Hematopoietic multipotent progenitor cell treated with erythropoietin and hydrocortisone succinate and interleukin-3 and kit ligand, for 8 days (in vitro differentiated cells): ENCODE data around the gene RFTN1.

ENCODE experiments used
- DNase-seq: peaks from one replicate; pipeline ENCODE4 v3.0.0-alpha.2; 2015

Gene RFTN1

DNA sequence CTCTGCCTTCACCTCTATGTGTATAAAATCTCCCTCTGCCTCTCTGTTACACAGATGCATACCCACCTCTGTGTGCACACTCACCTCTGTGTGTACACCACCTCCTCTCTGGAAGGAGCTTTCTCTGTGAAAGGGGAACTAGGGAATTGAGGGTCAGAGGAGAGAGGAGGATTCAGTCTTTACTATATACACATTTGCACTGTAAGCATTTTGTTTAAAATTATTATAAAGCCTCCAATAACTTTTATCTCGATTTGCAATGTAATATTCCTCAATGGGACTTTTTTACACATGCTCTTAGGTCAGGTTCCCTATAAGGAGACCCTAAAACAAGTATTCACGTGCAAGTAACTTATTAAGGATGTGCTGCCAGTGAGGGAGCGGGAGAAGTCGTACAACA is 166.0 kb downstream of the RFTN1 start:
- DNase-seq, result no peak

DNA sequence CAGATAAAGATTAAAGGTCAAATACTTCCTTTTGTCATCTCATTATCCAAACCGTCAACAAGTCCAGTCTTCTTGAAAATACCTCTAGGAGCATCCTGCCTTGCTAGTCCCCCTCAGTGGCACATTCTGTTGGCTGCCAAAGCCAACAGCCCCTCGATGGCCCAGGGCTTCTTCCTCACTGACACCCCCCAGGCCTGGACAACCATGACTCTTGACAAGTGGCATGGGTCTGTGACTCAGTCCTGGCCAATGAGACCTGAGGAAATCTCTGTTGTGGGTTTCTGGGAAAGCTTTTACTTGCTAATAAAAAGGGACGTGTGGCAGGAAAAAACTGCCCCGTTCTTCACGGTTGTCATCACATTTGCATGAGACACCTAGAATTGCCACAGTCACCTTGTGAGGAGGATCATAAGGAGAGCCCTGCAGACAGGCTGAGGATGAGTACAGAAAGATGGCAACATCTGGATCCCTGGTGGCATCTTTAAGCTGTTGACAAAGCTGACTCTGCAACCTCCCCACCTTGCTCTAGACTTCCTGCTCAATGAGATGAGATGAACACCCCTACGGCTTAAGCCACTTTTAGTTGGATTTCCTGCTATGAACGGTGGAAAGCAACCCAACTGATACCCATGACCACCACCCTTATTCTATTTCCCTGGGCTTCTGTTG is 167.0 kb downstream of the RFTN1 start:
- no peak for DNase-seq

DNA sequence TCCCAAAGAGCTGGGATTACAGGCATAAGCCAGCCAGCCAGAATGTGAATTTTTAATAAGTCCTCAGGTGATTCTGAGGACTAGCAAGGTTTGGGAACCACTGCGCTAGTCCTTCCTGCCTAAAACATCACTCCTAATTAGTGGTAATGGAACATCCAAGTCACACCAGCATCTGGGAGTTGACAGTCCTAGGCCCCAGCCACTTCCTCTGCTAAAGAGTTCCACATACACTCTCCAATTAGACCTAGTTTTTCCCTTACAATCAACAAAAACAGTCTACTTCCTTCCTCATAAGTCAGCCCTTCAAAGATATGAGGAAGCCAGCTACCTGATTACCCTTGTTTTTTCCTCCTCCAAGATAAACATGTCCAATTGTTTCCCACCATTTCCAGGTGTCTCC is 170.4 kb downstream of the RFTN1 start:
- DNase-seq, result no peak

DNA sequence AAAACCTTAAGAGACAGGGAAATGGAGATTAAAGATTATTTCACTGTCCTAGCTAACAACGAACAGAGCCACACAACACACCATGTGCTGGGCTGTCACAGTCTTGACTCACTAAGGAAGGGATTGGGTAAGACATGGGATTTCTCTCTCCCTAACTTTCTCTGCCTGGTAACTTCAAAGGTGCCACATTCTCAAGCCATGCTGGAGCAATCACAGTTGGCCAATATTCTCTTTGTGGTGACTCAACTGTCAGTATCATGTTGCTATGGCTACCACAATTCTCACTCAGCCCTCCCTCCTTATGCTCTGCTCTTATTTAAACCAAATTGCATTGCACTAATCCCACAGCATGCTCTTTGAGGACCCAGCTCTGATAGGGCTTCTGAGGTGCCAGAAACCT is 174.5 kb downstream of the RFTN1 start:
- peak; percentile 65 for DNase-seq

DNA sequence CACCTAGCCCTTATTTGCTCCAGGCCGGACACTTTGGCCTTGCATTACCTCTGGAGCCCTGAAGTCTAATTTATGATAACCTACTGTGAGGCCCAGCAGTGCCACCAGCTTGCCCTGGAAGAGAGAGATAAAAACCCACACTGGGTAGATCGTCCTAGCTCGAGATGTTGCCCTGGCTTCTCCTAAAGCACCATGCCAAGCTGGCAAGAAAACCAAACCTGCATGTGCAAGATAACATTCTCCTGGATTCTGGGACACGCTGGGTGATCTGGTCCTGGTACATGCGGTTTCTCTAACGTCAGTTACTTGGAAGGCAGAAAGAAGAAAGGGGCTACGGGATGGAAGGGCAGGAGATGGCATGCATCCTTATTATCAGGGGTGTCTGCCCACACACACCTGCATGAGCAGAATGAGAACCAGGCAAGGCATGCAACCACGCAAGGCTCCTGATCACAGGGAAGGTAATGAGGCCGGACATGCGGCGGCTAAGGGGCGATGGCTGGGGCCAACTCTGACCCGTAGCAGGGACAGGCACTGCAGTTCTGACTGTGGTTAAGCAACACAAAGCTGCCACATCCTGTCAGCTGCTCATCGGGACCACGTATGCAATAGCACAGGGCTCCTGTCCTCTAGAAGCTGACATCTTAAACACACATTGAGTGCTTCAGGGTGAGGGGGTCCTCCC is 175.5 kb downstream of the RFTN1 start:
- DNase-seq, result peak; percentile 100

DNA sequence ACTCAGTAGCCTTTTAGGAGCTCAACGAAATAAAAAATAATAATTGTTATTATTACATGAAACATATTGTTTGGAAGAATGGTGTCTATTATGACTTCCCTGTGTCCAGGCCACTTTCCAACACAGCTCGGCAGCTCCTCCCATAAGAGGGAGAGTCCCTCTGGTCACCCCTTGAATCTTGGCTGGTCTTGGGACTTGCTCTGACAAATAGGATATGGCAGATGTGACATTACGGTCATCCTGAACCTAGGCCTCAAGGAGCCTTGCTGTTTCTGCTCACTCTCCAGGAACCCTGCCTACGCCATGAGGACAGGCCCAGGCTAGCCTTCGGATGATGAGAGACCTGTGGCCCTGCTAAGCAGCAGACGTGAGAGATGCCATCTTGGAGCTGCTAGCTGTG is 176.7 kb downstream of the RFTN1 start:
- DNase-seq, result no peak

DNA sequence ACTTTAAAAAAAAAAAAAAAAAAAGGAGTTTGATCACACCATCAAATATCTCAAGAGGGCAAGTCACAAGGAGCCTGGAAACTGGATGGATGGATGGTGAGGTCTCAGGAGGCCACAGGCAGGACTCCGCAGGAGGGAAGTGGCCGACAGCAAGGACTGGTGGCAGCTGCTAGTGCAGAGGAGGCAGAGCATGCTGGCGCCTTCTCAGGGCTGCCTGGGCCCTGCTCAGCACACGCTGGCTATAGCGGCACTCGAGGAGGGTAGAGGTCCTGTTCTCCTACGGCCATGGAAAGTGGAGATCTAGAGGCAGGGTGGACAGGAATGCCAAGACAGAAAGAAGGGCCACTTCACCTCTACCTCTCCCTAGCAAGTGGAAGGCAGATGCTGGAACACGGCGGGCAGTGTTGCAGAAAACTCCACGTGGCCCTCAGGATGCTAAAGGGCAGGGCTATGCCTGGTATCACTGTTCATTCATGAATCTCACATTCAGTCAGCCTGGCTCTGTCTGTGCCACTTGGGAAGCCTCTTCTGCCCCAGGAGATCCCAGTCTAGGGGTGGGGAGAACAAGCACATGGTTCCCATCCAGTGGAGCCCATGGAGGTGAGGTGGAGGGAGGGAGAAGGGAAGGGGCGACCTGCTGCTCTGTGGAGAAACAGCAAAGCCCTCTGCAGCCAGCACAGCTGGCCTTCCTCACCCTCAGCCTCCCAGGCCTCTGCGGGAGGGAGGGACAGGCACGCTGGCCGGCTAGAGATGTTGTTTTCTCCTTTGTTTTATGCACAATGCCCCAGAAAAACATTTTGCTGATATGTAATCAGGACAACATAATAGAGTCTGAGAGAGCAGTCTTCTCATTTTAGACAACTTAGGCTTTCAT is 177.5 kb downstream of the RFTN1 start:
- no peak for DNase-seq

DNA sequence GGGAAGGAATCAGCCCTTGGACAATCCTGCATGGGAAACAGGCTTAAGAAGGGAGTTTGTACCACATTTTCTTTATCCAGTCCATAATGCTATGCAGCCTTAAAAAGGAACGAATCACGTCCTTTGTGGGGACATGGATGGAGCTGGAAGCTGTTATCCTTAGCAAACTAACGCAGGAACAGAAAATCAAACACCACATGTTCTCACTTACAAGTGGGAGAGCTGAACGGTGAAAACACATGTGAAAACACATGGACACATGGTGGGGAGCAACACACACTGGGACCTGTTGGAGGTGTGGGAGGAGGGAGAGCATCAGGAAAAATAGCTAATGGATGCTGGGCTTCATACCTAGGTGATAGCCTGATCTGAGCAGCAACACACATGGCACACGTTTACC is 178.2 kb downstream of the RFTN1 start:
- DNase-seq, result no peak

DNA sequence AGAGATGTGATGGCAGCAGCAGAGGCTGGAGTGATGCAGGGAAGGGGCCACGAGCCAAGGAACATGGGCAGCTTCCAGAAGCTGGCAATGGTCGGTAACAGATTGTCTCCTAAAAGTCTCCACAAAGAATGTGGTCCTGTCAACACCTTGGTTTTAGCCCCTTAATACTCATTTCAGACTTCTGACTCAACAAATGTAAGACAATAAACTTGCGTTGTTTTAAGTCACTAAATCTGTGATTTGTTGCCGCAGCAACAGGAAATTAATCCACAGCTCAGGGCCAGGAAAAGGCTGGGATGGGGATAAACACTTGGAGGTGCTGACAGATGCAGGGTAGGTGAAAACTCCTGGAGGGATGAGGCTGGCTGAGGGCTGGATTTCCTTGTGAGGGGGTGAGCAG is 178.6 kb downstream of the RFTN1 start:
- DNase-seq, result no peak

DNA sequence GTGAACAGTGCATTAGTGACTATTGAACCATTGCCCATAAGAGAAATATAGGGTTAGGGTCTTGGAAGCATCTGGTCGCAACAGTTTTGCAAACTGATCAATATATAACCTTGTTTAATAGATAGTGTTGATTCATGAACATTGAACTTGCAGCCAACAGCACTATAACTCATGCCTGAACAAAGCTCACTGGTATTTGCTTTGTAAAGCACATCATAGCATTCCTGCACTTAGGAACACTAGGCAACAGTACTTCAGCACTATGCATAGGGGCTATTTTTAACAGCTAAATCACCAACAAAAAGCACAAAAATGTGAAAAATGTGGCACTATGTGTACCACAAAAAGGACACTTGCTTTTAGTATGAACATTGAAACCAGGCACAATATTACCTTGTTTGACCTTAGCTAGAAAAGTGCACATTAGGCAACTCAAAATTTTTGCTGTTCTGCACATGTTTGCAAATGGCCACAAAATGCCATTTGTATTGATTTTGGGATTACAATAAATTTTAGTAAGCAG is 180.5 kb downstream of the RFTN1 start:
- DNase-seq, result no peak

DNA sequence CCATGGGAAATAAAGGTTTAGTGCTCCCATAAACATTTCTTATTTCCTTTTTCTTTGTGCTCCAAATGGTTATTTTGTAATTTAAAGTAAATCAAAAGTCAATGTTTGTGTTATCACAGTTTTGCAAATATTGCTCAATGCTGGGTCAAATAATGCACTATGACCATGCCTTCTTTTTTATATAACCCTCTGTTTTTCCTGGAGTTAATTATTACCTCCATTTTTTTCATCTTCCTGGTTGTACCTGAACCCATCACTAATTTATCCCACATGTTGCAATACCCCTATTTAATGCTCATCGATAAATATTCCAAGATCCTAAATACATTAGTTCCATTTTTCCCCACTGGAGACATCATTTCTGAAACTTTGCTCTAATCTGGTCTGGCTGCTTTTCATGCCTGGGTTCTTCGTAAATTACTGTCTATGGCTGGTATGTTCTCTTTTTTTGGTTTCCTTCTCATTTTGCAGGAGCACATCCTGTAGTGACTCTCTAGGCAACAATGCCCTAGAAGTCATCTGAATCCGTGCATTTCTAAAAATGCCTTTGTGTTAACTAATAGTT is 182.1 kb downstream of the RFTN1 start:
- no peak for DNase-seq

DNA sequence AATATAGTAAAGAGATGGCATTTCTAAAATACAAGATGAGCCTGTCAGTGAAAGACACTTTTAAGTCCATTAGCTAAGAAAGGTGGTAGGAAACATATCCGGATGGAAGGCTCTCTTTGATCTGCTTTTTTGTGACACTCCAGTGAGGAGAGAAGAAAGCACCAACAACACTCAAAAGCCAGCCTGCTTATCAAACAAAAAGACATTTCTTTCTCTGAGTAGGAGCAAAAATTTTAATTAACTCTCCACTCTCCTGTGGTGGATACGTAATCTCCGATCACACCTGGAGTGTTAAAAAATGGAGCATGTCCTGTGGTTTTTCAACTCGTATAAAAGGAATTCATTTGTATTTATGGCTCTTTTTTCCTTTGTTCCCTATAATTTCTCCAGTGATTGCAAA is 183.1 kb downstream of the RFTN1 start:
- no peak for DNase-seq

DNA sequence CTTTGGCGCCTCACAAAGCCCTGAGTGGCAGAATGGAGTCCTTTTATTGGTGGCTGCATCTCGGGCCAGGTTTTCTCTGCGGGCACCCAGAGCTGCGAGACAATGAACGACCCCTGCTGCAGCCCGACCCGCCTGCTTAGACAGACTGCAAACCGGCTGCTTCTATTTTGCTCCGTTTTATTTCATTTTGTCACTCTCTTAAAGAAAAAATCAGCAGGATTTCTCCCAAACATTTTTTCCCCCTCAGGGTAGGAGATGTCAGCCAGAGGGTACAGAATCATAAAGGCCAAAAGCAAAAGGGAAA is 183.7 kb downstream of the RFTN1 start:
- DNase-seq, result no peak

DNA sequence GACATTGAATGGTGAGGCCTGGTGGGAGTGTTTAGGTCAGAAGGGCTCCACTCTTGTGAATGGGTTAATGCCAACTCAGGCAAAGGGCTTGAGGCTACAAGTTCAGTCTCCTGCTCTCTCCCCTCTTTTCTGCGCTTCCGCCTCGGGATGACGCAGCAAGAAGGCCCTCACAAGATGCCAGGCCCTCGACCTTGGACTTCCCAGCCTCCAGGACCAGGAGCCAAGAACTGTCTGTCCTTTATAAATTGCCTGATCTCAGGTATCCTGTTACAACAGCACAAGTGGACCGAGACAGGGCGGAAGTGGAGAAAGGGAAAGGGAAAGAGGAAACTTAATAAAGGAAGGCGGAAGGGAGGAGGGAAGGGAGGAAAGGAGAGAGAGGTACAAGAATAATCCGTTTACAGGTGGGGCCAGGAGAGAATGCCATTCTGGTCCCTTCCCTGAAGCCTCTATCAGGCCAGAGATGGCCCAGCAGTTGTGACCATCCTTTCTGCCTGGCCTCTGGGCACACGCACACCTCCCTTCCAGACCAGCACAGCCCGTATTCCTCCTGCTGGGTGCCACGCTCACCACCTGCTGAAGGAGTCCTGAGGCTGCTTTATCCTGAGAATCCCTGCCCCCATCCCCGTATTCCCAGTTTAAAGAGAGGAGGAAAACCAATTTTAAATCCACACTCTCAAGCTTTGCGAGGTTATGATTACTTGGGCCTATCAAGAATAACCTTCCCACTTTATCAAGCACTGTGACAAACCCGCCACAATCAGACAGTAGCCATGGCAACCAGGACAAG is 184.3 kb downstream of the RFTN1 start:
- DNase-seq, result peak; percentile 51

DNA sequence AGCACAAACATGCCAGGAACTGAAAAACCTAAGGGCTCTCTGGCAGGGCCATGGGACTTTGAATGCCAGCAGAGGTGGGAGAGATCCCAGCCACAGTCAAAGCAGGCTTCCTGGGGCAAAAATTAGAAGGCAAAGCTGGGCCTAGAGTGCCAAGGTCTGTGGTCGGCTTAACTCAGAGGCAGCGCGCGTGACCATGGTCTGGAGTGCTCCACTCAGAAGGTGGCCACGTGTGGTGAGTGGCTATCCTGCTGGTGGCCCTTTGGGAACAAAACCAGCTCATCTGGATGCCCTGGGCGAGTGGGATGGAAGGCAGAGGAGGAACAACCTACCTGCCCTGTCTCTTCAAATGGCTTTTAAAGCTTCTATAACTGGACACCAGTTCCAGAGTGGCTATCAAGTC is 185.4 kb downstream of the RFTN1 start:
- no peak for DNase-seq

DNA sequence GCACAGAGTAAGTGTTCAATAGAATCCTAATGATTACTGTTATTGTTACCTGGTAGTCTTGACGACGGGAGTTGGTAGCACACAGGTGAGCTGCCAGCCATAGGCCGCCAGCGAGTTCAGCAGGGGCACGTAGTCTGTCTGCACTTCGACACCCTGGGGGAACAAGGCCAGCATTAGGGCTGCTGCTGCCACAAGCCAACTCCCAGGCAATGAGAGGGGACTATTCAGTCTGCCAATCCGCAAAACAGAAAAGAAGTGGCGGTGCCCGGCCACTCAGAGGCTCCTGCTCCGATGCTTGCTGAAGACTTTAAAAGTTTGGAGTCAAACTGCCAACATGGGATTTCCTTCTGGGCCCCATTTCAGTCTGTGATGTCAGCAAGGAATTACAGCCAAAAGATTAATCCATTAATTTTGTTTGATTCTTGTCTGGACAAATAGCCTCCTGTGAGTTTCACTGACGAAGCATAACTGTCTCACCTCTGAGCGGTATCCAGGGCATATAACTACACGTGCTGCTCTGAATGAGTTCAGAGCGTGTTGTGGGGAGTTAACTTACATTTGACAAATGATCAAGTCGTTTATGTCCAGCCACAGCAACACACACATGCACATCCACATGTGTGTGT is 186.7 kb downstream of the RFTN1 start:
- DNase-seq, result no peak

DNA sequence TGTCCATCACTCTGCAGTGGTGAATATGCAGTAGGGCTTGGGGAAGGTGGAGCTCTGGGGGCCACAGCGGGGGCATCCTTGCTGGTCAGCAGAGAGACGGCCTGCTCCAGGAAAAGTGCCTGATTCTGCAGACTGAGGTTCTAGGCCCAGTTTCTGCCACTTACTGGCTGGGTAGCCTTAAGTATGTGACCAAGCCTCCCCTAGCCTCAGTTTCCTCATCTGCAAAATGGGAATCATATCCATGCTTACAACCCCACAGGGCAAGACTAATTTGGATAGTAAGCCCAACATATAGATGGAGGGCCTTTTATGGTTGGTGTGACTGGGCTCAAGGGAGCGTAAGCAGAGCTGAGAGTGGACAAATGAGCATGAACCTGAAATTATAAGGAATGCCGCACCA is 187.6 kb downstream of the RFTN1 start:
- no peak for DNase-seq

DNA sequence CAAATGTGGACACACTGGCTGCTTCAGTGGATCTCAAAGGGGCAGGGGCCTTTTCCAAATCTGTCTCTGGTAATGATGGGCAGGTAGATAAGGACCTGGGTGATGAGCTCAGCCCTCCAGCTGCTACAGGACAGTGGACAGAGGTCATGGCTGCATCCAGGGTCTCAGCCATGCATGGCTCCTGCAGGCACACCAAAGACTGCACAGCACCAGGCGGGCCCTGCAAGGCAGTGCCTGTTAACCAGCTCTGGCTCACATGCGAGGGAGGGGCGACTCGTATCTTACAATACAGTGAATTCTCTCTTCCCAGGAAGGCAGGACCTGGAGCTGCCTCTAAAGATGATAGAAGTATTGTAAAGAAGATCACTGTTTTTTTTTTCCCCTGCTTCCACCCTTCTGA is 189.8 kb downstream of the RFTN1 start:
- no peak for DNase-seq

DNA sequence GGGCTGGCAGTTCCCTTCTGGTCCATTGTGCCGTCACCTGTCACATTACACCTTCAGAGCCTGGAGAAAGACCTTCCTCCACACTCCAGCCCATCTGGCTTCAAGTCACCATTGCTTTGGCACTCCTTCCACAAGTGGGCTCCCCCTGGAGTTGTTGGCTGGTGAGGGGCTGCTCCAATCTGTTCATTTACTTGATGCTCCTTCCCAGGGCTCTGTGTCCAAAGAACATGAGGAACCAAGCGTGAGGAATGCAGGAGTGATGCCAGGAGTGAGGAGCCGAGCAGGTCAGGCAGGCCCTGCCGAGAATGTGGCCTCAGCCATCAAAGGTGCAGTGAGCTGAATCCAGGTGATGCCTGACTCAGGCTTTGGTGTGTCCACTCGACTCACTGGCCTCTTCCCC is 191.3 kb downstream of the RFTN1 start:
- no peak for DNase-seq

DNA sequence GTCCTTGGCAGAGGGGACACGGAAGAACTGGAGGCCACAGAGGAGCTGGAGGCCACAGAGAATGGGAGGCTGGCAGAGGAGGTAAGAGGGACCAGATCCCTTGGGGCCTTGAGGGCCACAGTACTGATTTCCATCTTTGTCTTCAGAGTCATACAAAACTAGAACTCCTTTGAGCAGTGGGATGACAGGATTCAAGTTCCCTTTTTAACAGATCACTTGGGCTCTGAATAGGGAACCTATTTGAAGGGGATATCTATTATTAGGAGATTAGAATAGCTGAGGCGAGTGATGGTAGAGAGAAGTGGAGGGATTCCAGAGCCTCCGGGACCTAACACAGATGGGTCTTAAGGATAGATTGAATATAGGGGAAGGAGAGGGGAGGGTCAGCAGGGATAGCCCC is 192.8 kb downstream of the RFTN1 start:
- no peak for DNase-seq

DNA sequence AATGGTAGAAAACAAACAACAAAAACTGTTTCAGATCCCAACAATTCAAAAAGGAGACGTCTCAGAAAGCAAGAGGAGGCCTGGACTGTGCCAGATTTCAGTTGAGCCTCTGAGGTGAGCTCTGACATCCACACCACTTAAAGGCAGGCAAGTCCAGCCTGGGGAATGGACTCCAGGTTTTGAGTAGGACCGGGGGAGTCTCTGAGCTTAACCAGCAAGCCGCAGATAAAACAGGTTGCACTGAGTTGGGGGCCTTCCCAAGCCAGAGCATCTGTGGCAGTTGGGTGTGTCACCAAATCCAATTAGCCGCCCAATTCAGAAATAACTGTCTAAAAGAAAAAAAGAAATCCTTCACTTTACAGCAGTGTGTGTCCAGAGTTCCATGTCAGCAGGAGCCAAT is 193.8 kb downstream of the RFTN1 start:
- DNase-seq, result no peak

DNA sequence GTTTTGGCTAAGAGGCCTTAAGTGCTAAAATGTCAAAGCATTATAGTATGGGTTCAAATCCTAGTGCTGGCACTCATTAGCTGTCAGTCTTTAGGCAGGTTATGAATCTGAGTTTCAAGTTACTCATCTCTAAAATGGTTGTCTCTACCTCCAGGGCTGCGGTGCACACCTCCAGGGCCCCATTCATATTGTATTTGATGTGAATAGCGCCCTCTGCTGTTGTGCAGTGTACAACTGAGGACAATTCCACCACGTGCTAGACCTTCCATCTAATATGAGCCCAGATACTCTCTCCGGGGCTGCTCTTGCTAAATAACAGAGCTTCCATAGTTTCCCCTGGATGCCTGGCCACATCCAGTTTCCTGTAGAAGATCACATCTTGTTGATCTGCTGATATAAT is 194.2 kb downstream of the RFTN1 start:
- DNase-seq, result peak; percentile 76
